H1 (cell line): ENCODE results near the gene LIMA1. TPM values are rescaled to one million over a fixed set of nuclear protein-coding genes. Genes with fewer than 3 reads are reported as not detected.

Experiments used
- CTCF ChIA-PET: fragments of 300-600 bp; sonication (Branson Sonifier 250); formaldehyde crosslinking; loops from one replicate; lab custom pipeline; 2021; ENCODE audit not compliant: partially characterized antibody; lab: Charles Lee
- POLR2A ChIA-PET: fragments of 300-600 bp; sonication (Branson Sonifier 250); formaldehyde crosslinking; loops from one replicate; lab custom pipeline; 2021; ENCODE audit warnings: inconsistent platforms; ENCODE audit not compliant: partially characterized antibody; lab: Charles Lee
- DNase-seq, 2 experiments: peaks; one replicate each; pipeline versions ENCODE4 v3.0.0 to v3.0.0-alpha.2; 2010 to 2022; ENCODE audit warnings: low spot score in 2 of 2, low read depth in 1 of 2, mixed read lengths in 1 of 2
- FAIRE-seq: peaks from 2 replicates; lab custom pipeline; 2011; peaks lifted over from hg19 to GRCh38; lab: Jason Lieb, UNC
- H2AFZ ChIP-seq: 2 replicates; pipeline ENCODE4 v1.8.1; 2012; ENCODE audit warnings: low read length, inconsistent platforms
- H2AK5ac ChIP-seq: 2 replicates; pipeline ENCODE4 v1.6.1; 2013; ENCODE audit warnings: low read depth, low read length
- H2BK120ac ChIP-seq: replicated peaks from 2 replicates; pipeline ENCODE3; 2013; ENCODE audit warnings: low read depth, low read length, inconsistent platforms
- H2BK12ac ChIP-seq: 2 replicates; pipeline ENCODE4 v1.6.1; 2013; ENCODE audit warnings: low read depth, low read length
- H2BK15ac ChIP-seq: 2 replicates; pipeline ENCODE4 v1.6.1; 2013; ENCODE audit warnings: low read length
- H2BK20ac ChIP-seq: 2 replicates; pipeline ENCODE4 v1.6.1; 2013; ENCODE audit warnings: low read length
- H2BK5ac ChIP-seq: 2 replicates; pipeline ENCODE4 v1.6.1; 2013; ENCODE audit warnings: low read depth, low read length
- H3K14ac ChIP-seq: 2 replicates; pipeline ENCODE4 v1.6.1; 2013; ENCODE audit warnings: inconsistent platforms; ENCODE audit not compliant: insufficient read length
- H3K18ac ChIP-seq: 2 replicates; pipeline ENCODE4 v1.6.1; 2013; ENCODE audit warnings: low read length; ENCODE audit errors: extremely low read depth
- H3K23ac ChIP-seq: 2 replicates; pipeline ENCODE4 v1.6.1; 2013; ENCODE audit warnings: inconsistent platforms; ENCODE audit not compliant: insufficient read length
- H3K23me2 ChIP-seq: 2 replicates; pipeline ENCODE4 v1.6.1; 2013; ENCODE audit warnings: low read depth, low read length
- H3K27ac ChIP-seq: 2 replicates; pipeline ENCODE4 v1.6.1; 2011; ENCODE audit warnings: low read depth, low read length, inconsistent platforms
- H3K27me3 ChIP-seq, 4 experiments: replicated peaks in 1 of 4; 1 replicate in 1 of 4; 2 replicates in 3 of 4; pipeline versions ENCODE4 v1.6.1 to v1.8.1; 2011 to 2013; ENCODE audit warnings: low read length in 3 of 4, mild to moderate bottlenecking in 3 of 4, inconsistent platforms in 2 of 4, mixed read lengths in 2 of 4, moderate library complexity in 1 of 4; ENCODE audit not compliant: control insufficient read depth in 3 of 4, insufficient read depth in 3 of 4; ENCODE audit errors: extremely low read depth in 1 of 4
- H3K36me3 ChIP-seq, 4 experiments: 2 replicates each; pipeline versions ENCODE4 v1.6.1 to v1.8.1; 2011 to 2013; ENCODE audit warnings: mild to moderate bottlenecking in 4 of 4, low read length in 3 of 4, moderate library complexity in 2 of 4, control low read depth in 1 of 4, inconsistent platforms in 1 of 4; ENCODE audit not compliant: insufficient read depth in 4 of 4, control insufficient read depth in 2 of 4
- H3K4ac ChIP-seq: replicated peaks from 2 replicates; pipeline ENCODE3; 2013; ENCODE audit warnings: low read length, low read depth, mixed read lengths, inconsistent platforms; ENCODE audit not compliant: insufficient read length
- H3K4me1 ChIP-seq, 4 experiments: replicated peaks in 1 of 4; 1 replicate in 1 of 4; 2 replicates in 3 of 4; pipeline versions ENCODE4 v1.6.1 to v1.8.1; 2011 to 2013; ENCODE audit warnings: low read length in 3 of 4, inconsistent platforms in 2 of 4, mixed read lengths in 1 of 4; ENCODE audit not compliant: insufficient read depth in 4 of 4, control insufficient read depth in 3 of 4
- H3K4me2 ChIP-seq, 2 experiments: 2 replicates each; pipeline versions ENCODE4 v1.6.1 to v1.8.1; 2011 to 2013; ENCODE audit warnings: low read depth in 2 of 2, low read length in 2 of 2, control low read depth in 1 of 2, inconsistent platforms in 1 of 2, mild to moderate bottlenecking in 1 of 2; ENCODE audit not compliant: insufficient read depth in 1 of 2
- H3K4me3 ChIP-seq, 4 experiments: fragments of 200-600, 300-600 bp in 1 of 4; sonication (generic), shearing (Covaris generic), sonication (Bioruptor Twin) in 1 of 4; 2 replicates each; pipeline versions ENCODE4 v1.5.1 to v1.8.1; 2011 to 2016; ENCODE audit warnings: low read length in 4 of 4, low read depth in 3 of 4, control low read depth in 2 of 4, inconsistent platforms in 2 of 4, mild to moderate bottlenecking in 2 of 4, mixed read lengths in 1 of 4, moderate library complexity in 1 of 4; ENCODE audit not compliant: insufficient read depth in 2 of 4; ENCODE audit errors: extremely low read depth in 1 of 4
- H3K56ac ChIP-seq: replicated peaks from 2 replicates; pipeline ENCODE3; 2013; ENCODE audit warnings: low read depth, mild to moderate bottlenecking, mixed read lengths, low read length, inconsistent platforms; ENCODE audit not compliant: insufficient read length
- H3K79me1 ChIP-seq: 2 replicates; pipeline ENCODE4 v1.6.1; 2013; ENCODE audit warnings: low read depth, low read length, control low read depth
- H3K79me2 ChIP-seq, 2 experiments: 2 replicates each; pipeline versions ENCODE4 v1.6.1 to v1.8.1; 2012 to 2013; ENCODE audit warnings: low read length in 2 of 2, mild to moderate bottlenecking in 2 of 2, inconsistent platforms in 1 of 2; ENCODE audit not compliant: insufficient read depth in 2 of 2, control insufficient read depth in 1 of 2
- H3K9ac ChIP-seq, 4 experiments: replicated peaks in 1 of 4; 1 replicate in 1 of 4; 2 replicates in 3 of 4; pipeline versions ENCODE4 v1.6.1 to v1.8.1; 2011 to 2013; ENCODE audit warnings: low read depth in 3 of 4, low read length in 3 of 4, control low read depth in 2 of 4, mild to moderate bottlenecking in 2 of 4, moderate library complexity in 2 of 4, inconsistent platforms in 1 of 4; ENCODE audit errors: extremely low read depth in 1 of 4
- H3K9me3 ChIP-seq, 2 experiments: 2 replicates each; pipeline versions ENCODE4 v1.6.1 to v1.8.1; 2012 to 2013; ENCODE audit warnings: mild to moderate bottlenecking in 2 of 2, moderate library complexity in 2 of 2, control low read depth in 1 of 2, inconsistent platforms in 1 of 2, low read depth in 1 of 2, low read length in 1 of 2, mixed read lengths in 1 of 2; ENCODE audit not compliant: insufficient read depth in 2 of 2
- H4K20me1 ChIP-seq, 2 experiments: replicated peaks in 1 of 2; 2 replicates each; pipeline versions ENCODE3 to v1.8.1; 2011 to 2013; ENCODE audit warnings: inconsistent platforms in 2 of 2, low read length in 2 of 2, mild to moderate bottlenecking in 1 of 2; ENCODE audit not compliant: insufficient read depth in 2 of 2, control insufficient read depth in 1 of 2
- H4K5ac ChIP-seq: 2 replicates; pipeline ENCODE4 v1.6.1; 2013; ENCODE audit warnings: low read length, low read depth, mixed read lengths, inconsistent platforms; ENCODE audit not compliant: insufficient read length
- H4K8ac ChIP-seq: 2 replicates; pipeline ENCODE4 v1.8.0; 2013; ENCODE audit warnings: mild to moderate bottlenecking, moderate library complexity, low read length, inconsistent platforms; ENCODE audit not compliant: insufficient read depth; ENCODE audit errors: extremely low read depth
- H4K91ac ChIP-seq: replicated peaks from 2 replicates; pipeline ENCODE3; 2013; ENCODE audit warnings: low read length, mixed read lengths, inconsistent platforms; ENCODE audit not compliant: insufficient read length
- BACH1 ChIP-seq: IDR thresholded peaks from 2 replicates; pipeline ENCODE4 v1.6.1; 2012; ENCODE audit warnings: low read length, improper control_type of control experiment
- BCL11A ChIP-seq, 2 experiments: IDR thresholded peaks; one replicate each; pipeline ENCODE4 v1.6.1; 2011; ENCODE audit warnings: low read depth in 2 of 2, low read length in 2 of 2, mild to moderate bottlenecking in 2 of 2
- CREB1 ChIP-seq: IDR thresholded peaks from 2 replicates; pipeline ENCODE4 v1.6.1; 2012; ENCODE audit warnings: inconsistent platforms
- JUN ChIP-seq: IDR thresholded peaks from 2 replicates; pipeline ENCODE4 v1.6.1; 2011; ENCODE audit warnings: low read depth, mild to moderate bottlenecking, improper control_type of control experiment, low read length
- KDM1A ChIP-seq: fragments of 200-600, 300-600 bp; sonication (generic); IDR thresholded peaks from 2 replicates; pipeline ENCODE4 v1.7.1; 2016; ENCODE audit warnings: mild to moderate bottlenecking, low read length, borderline replicate concordance
- KDM5A ChIP-seq: fragments of 200-600 bp; IDR thresholded peaks from 2 replicates; pipeline ENCODE4 v1.7.1; 2012; ENCODE audit warnings: mild to moderate bottlenecking, low read length, inconsistent platforms, mixed read lengths
- MAFK ChIP-seq: IDR thresholded peaks from 2 replicates; pipeline ENCODE4 v1.6.1; 2012; ENCODE audit warnings: low read depth, mild to moderate bottlenecking, improper control_type of control experiment, low read length
- MAX ChIP-seq: IDR thresholded peaks from 2 replicates; pipeline ENCODE4 v1.6.1; 2012; ENCODE audit warnings: inconsistent platforms
- NANOG ChIP-seq: IDR thresholded peaks from 2 replicates; pipeline ENCODE4 v1.6.1; 2011; ENCODE audit warnings: low read length, low read depth, mild to moderate bottlenecking, inconsistent platforms; ENCODE audit not compliant: insufficient read depth, poor library complexity, severe bottlenecking
- POU5F1 ChIP-seq: IDR thresholded peaks from 2 replicates; pipeline ENCODE4 v1.6.1; 2011; ENCODE audit warnings: low read depth, mild to moderate bottlenecking, low read length, moderate library complexity
- RXRA ChIP-seq: IDR thresholded peaks from 2 replicates; pipeline ENCODE4 v1.6.1; 2011; ENCODE audit warnings: low read depth, mild to moderate bottlenecking, low read length, moderate library complexity; ENCODE audit not compliant: insufficient read depth
- SP1 ChIP-seq: IDR thresholded peaks from 2 replicates; pipeline ENCODE4 v1.6.1; 2011; ENCODE audit warnings: low read depth, low read length
- SUZ12 ChIP-seq: fragments of 200-600 bp; sonication (generic); IDR thresholded peaks from 2 replicates; pipeline ENCODE4 v1.6.1; 2012; ENCODE audit warnings: mild to moderate bottlenecking, inconsistent platforms, low read length, moderate library complexity, mixed read lengths
- TBP ChIP-seq: IDR thresholded peaks from 2 replicates; pipeline ENCODE4 v1.6.1; 2011; ENCODE audit warnings: low read depth, low read length, improper control_type of control experiment
- TCF12 ChIP-seq: IDR thresholded peaks from 2 replicates; pipeline ENCODE4 v1.6.1; 2011; ENCODE audit warnings: low read depth, mild to moderate bottlenecking, low read length
- YY1 ChIP-seq: IDR thresholded peaks from 2 replicates; pipeline ENCODE4 v1.6.1; 2011; ENCODE audit warnings: low read depth, mild to moderate bottlenecking, low read length
- WGBS, 2 experiments: shearing (Covaris generic) in 1 of 2; methylation state at CpG; one replicate each; pipeline versions ENCODE4 v1.1.6 to v1.1.7; 2013 to 2015; ENCODE audit warnings: low lambda C conversion rate in 2 of 2, mixed read lengths in 2 of 2, inconsistent platforms in 1 of 2, low coverage in 1 of 2, missing lambda C conversion rate in 1 of 2; ENCODE audit not compliant: insufficient replicate concordance in 2 of 2, insufficient coverage in 1 of 2, insufficient read length in 1 of 2; ENCODE audit errors: extremely low coverage in 1 of 2, missing lambda C conversion rate in 1 of 2; 5-methylcytosine and 5-hydroxymethylcytosine counted together
- polyA plus RNA-seq, 7 experiments: library from polyadenylated mRNA; depleted of rRNA in 3 of 7; stranded (reverse) in 5 of 7; unstranded in 2 of 7; fragments of >200 nt in 5 of 7; fragments of 200-250 nt in 2 of 7; gene quantifications; 1 replicate in 5 of 7; 2 replicates in 1 of 7; 4 replicates in 1 of 7; pipeline versions ENCODE4 v1.2.1 to v1.2.3, GENCODE V29; 2011 to 2013; ENCODE audit warnings: missing spikeins in 2 of 7, mixed read lengths in 2 of 7
- total RNA-seq: library from RNA; stranded (reverse); fragmentation: NEBNext Ultra II Directional; extraction: Animal tissue kit (Norgen Biotek cat#: 25700); gene quantifications from 2 replicates; pipeline ENCODE4 v1.2.1, GENCODE V29; 2021

LIMA1 gene
- total and polyA plus RNA-seq, 2 of the 8 experiments (the other 6 are each of a cell fraction or from before 2014, with no cell fraction given): 12.7 to 47.6 TPM

- no peak overlapping the region for H4K8ac ChIP-seq
- POLR2A ChIA-PET: interaction anchor here (1.2 kb wide), 1 partner anchor 12 kb away, joined by 5 read pairs; no protein-coding TSS in a partner anchor
- TF ChIP-seq JUN: no peak
- TF ChIP-seq SUZ12: no peak
- no peak for TF ChIP-seq TCF12
- no peak for TF ChIP-seq CREB1
- TF ChIP-seq POU5F1: no peak
- no peak for TF ChIP-seq RXRA
- no peak for TF ChIP-seq KDM1A
- no peak for TF ChIP-seq MAX
- TF ChIP-seq SP1: no peak
- no peak for TF ChIP-seq BACH1
- no peak for TF ChIP-seq NANOG
- no peak for TF ChIP-seq MAFK
- TF ChIP-seq BCL11A (IDR thresholded peaks at IDR 0.05; ENCODE audit: low read depth in 2 of 2, low read length in 2 of 2): no peak
- TF ChIP-seq KDM5A: no peak
- TF ChIP-seq TBP: no peak
- TF ChIP-seq YY1: no peak
Measured at GRCh38 chr12:50297027-50297426, 13.7 kb upstream of the LIMA1 start.

More at GRCh38 chr12:50297027-50297426, 13.7 kb upstream of the LIMA1 start:
- Histone ChIP-seq H2BK5ac (no peak overlapping the region), H3K27ac (no peak overlapping the region), H3K23me2 (no peaks in the 10 kb centered on the region), H2AFZ (no peak overlapping the region), H3K14ac (no peak overlapping the region), H3K23ac (no peak overlapping the region), H3K36me3 (no peaks in the 10 kb centered on the region), H4K5ac (no peak overlapping the region), H3K9ac (no peak overlapping the region), H4K91ac (no peak overlapping the region), H3K79me2 (no peaks in the 10 kb centered on the region), H3K56ac (no peak overlapping the region), H2BK120ac (no peak overlapping the region), H3K79me1 (no peaks in the 10 kb centered on the region), H3K9me3 (no peaks in the 10 kb centered on the region), H2BK12ac (no peak overlapping the region), H3K4me2 (no peak overlapping the region), H2BK20ac (no peak overlapping the region), H3K18ac (no peak overlapping the region), H3K4ac (no peak overlapping the region), H3K27me3 (no peaks in the 10 kb centered on the region), H2AK5ac (no peak overlapping the region), H3K4me3 (no peak overlapping the region), H2BK15ac (no peak overlapping the region), H4K20me1 (no peaks in the 10 kb centered on the region), H3K4me1 (peaks cover 0 to 3% (median 0%) of the 10 kb centered on the region in 4 experiments; a peak in 1 of 7 replicates)
- WGBS, 2 experiments: 92% methylated on average over 3 of the region's 3 CpGs; no CpG with 5 or more reads in 1 of the 2 experiments
- CTCF ChIA-PET: interaction anchor here (0.8 to 1.7 kb wide), 2 partner anchors 18 to 144 kb away, joined by 3 to 6 read pairs; no protein-coding TSS in a partner anchor
- DNase-seq: no peak
- FAIRE-seq: no peak
